Stimulated activated CD4-positive, alpha-beta T cell treated with anti-CD3 and anti-CD28 coated beads, Interleukin-2, amount 100 ng/mL, for 4 hours (primary cell): ENCODE data around the gene BTBD1.

Experiments used
- DNase-seq: peaks from one replicate; pipeline ENCODE4 v3.0.0-alpha.2; 2020; ENCODE audit warnings: low read depth

The BTBD1 gene

DNA sequence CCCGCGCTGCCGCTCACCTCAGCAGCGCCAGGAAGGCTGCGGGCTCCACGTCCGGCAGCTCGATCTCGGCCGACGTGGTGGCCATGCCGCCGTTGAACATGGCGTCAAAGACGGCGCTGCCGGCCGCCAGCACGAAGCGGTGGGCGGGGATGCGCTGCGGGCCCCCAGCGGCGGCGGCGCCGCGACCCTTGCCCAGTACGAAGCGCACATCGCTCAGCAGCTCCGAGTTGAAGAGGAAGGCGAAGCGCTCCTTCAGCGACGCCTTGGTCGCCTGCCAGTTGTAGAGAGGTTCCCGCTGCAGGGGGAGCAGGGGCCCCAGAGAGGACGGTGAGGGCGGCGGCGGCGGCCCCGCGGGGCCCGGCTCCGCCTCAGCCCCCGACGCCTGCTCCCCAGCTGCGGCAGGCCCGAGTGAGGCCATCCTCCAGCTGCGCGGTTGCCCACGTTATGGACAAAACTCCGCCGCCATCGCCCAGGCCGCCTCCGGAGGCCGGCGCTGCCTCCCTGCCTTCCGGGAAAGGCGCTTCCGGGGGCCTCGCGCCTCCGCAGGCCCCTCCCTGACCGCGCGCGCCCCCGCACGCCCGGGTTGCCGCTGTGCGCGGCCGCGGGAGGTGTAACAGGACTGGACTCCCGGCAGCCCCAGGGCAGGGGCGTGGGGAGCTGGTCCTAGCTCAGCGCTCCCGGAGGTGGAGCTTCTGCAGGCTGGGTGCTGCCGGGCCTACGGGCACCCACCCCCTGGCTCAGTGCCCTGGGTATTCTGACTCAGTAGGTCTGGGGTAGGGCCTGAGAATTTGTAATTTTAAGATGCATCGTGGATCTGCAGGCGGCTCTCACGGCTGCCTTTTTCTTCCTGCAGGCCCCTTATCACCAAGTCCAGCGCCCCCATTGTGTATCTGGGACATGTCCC, at the start of gene BTBD1:
Gene BTBD1, minus strand, starts transcription at position 519 of the 904 bp plus-strand sequence. Its CDS starts 101 bp downstream, at position 418.
- peak; percentile 83 for DNase-seq

DNA sequence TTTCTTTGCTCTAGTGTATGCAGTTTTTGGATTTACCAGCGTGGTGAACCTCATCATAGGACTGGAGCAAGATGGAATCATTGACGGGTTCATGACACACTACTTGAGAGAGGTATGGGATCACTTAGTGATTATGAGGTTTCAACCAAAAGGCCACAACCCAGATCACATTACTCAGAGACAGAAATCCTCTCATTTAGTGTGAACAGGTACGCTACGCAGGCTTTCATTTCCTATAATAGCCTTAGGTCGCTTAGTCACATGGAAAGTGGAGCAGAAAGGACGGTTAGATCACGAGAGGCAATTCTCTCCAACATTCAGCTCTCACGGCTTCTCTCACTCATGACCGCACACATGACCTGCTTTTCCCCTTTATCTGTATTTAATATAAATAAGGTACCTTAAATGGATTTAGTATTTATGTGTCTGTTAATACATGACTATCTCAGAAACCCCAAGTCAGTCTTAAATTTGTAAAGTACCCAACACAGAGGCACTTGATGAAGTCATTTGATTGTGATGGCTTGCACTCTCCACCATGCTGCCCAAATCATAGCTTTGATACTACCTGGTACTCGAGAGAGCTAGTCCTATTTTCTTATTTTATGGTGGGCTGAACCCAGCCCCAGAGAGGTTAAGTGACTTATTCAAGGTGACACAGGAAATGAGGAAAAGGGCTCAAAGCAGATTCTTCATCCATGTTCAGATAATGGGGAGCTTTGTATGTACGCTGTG, 48.9 kb upstream of the BTBD1 start:
- no peak for DNase-seq

DNA sequence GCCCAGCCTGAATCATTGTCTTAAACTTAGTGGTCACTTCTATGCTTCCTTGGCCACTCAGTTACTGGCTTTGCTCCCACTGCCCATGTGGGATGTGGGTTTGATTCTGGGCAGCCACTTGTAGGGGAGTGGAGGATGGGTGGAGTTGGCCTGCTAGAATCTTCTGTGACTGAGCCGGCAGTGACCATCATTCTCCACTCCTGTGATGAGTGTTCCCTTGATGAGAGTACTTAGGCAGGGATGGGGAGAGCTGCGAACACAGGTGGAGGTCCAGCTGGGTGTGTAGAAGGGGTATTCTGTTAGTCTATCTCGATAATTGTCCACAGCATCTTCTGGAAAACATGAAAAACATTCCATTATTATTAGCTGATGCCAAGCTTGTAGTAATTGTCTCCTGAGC, 48.4 kb upstream of the BTBD1 start:
- DNase-seq = no peak

DNA sequence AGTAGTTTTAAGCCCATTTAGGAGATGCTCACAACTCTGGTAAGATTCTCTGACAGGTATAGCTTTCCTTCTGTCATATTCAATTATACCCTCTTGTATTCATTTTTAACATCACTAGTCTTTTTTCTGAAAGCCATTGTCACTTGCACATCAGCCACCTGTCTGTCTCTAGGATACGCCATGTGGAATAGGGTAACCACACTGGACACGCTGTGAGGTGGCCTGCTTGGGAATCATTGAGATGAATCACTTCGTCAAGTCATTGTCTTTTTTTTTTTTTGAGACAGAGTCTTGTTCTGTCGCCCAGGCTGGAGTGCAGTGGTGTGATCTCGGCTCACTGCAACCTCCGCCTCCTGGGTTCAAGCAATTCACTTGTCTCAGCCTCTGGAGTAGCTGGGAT, 47.8 kb upstream of the BTBD1 start:
- no peak for DNase-seq

DNA sequence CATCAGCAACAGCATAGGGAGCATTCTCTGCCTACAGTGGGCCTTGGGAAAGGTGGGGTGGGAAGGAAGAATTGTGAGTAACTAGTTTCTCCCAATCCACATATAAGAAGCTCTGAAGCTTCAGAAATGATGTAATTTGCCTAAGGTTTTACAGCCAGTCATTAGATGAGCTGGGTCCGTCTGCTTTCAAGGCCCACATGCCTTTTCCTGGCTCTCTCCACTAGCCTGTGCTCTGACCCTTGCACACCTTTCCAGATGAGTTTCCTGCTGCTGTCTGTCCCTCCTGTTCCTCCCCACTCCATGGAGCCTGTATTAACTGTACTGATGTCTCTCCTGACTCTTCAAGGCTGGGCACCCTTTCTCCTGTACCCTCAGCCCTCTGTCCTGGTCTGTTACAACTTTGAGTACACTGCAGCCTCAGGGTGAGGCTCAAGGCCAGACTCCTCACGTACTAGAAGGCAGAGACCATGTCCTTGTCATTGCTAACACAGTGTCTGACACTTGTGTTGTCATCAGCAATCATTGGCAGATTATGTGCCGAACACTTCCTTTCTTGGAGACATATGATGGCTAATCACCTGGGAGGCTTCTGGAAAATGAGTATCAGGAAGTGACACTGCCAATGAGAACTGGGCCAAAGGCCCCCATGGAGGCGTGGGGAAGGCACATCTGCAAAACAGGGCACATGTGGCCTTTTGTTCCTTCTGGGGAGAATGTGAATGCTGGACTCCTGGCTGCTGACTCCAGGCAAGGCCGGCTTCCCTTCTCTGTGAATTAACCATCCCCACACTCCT, 47.0 kb upstream of the BTBD1 start:
- DNase-seq = no peak

DNA sequence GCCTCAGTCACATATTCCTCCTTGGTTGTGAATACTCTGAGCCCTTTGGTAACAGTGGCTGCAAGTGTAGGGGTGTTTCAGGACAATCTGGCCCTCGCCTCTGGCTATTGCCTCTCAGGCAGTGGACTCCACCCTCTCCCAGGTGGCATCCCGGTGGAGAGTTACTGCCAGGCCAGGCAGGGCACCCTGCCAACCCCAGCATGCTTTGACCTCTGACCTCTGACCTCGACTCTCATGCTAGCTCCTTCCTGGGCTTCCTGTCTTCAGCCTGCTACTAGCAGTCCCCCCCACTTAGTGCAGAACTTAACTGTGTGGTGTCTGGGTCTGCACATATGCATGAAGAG, 45.9 kb upstream of the BTBD1 start:
- DNase-seq = no peak

DNA sequence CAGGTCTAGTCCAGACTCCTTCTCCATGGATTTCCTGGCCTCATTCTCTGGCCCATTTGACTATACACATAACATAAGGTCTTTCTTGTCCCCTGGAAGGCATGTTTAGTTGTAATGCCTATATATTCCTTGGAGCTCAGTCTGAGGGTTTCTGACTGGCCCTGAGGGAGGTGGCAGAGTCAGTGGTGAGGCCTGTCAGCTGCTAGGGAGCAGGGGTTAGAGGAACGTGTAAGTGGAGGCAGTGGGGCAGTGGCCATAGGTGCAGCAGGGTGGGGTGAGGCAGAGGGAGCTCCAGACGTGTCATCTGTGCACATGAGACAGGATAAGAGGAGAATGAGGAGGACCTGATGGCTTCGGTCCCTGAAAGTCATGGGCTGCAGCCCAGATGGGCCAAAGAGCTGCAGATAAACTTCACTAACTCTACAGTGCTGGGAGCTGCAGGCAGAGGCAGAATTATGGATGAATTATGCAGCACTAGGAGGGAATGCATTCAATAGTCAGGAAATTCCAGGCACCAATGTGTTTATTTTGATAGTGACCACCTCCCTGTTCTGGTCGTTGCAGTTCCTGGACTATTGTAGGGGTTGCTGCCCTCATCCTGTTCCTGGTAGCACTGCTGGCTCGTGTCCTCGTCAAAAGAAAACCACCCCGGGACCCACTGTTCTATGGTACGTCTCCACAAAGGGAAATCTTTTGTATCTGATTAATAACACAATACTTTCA, 45.3 kb upstream of the BTBD1 start:
- DNase-seq = no peak

DNA sequence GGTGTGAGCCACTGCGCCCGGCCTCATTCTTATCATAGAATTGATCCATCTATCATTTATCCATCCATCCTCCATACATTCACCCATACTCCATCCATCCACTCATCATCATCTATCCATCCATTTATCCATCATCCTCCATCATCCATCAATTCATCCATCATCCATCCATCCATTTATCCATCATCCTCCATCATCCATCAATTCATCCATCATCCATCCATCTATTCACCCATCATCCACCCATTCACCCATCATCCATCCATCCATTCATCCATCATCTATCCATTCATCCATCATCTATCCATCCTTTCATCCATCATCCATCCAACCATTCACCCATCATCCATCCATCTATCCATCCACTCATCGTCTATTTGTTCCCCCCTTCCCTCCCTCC, 44.1 kb upstream of the BTBD1 start:
- DNase-seq = no peak

DNA sequence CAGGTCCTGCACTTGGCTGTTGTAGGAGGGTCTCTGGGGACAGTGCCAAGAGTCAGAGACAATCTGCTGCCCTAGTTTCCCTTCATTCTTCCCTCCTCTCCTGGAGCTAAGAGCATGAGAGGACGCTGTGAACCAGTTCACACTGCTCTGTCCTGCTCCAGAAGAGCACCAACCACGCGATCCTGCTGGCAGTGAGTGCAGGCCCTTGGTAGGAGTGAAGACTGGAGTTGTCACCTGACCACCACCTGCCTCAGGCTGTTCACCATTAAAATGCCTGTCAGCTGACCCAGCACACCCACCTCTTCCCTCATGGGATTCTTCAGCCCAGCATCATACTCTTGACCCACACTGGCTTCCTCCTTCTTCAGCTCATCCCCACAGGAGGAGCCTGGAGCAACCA, 43.3 kb upstream of the BTBD1 start:
- no peak for DNase-seq

DNA sequence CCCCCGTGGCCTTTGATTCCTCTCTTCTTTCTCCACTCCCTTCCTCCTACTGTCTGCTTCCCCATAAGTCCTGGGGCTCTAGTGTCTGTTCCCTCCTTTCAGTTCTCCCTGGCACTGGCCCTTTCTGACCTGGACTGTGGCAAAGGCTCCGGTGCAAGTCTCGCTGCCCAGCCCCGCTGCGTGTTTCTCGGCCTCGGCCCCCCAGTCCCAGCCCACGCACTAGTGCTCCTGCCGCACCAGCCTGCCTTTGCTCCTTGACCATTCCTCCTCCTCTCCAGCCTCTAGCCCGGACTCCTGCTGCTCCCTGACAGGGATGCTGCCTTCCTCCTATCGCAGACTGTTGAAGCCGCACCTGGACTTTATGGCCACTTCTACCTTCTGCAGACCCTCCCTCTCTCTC, 42.5 kb upstream of the BTBD1 start:
- DNase-seq = no peak

DNA sequence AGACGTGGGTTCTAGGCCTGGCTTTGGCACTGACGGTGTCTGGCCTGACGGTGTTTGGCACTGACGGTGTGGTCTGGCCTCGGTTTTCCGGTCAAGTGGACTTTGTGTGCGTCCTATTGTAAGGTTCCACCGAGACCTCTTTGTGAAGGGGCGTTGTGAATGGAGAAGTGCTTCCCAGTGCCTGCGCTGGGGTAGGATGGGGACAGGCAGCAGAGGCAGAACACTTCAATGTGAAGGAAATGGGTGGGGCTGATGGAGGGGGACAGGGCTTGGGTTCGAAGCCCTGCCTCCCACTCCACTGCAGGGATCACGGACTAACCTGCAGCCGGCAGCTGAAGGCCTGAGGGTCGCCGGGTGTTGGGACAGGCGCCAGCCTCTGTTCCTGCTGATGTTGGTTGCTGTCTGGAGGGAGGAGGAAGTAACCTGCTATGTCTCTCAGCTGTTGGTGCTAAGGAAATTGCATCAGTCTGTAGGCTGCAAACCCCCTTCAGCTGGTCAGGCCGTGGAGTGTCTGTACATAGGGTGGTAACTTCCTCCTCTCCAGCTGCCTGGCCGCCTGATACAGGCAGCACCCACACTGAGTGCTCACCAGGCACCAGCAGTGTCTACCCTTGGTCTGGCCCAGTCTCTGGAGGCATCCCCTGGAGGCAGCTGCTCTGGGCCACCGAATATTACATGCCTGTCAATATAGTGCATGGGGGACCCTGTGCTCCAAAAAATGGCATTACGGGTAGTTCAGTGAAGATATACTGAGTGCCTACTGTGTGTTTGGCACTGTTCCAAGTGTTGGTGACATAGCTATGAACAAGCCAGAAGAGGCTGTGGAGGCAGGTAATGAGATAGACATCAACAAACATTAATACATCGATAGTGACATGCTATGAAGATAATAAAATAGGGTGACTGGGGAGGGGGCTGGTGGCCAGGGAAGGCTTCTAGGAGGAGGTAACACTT, 41.5 kb upstream of the BTBD1 start:
- DNase-seq = no peak

DNA sequence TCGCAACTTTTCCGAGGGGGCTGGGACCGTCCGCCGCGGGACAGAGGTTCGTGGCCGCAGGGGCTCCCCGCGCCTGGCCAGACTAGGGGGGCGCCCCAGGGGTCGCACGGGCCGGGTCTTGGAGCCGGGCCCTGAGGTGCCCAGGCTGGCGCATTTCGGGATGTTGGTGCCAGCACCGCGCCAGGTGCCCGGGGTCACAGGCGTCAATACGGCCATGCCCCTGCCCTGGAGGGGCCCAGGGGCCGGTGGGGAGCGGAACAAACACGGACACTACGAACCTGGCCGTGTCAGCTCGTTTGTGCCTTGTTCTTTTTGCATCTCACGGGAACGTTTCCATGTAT, 40.8 kb upstream of the BTBD1 start:
- no peak for DNase-seq

DNA sequence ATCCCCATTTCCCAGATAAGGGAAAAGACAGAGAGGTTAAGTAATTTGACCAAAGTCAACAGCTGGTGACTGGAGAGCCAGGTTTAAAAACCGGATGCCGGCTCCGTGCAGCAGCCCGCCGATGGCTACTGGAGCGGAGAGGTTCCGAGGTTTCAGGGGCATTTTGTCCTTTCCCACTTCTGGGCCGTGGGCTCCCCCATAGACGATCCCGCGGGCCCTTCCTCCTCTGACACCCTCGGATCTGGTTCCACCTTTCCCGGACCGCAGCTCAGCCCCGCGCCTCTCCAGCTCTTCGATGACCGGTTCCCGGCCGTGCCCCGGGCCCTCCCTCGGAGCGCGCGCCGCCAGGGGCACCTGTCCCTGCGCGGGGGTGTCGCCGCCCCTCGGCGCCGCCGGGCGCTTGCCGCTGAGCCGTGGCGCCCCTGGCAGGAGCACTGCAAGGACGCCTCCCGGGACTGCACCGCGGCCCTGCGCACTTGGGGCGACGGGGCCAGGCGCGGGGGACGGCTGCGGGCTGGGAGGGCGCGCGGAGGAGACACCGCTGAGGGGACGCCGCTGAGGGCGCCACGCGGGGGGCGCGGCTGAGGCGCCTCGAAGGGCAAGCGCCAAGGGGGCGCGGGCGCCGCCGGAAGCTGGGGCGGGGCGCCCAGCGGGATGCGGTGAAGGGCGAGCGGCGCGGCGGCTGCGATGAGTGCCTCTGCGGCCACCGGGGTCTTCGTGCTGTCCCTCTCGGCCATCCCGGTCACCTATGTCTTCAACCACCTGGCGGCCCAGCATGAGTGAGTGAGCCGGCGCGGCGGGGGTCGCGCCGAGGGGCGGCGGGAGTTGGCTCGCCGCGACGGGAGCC, 40.2 kb upstream of the BTBD1 start, which contains the start of gene TM6SF1:
Gene TM6SF1, plus strand, starts transcription at position 652 of the 847 bp plus-strand sequence. Its CDS starts 36 bp downstream, at position 688.
- no peak for DNase-seq

DNA sequence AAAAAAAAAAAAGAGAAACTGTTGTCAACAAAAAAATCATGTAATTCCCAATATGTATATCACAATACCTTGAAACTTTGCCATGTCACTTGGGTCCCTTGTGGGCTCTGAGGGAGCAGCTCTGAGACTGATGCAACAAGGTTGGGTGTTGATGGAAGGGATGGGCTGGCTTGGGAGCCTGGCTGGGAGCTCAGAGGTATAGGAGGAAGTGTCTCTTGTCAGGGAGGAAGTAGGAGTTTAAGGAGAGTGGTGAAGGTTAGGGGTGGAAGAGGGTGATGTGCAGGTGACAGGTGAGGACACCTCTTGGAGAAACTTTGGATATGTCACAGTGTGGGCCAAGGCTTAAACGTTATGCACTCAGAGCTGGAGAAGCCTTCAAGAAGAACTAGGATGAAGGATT, 38.4 kb upstream of the BTBD1 start:
- DNase-seq = no peak

DNA sequence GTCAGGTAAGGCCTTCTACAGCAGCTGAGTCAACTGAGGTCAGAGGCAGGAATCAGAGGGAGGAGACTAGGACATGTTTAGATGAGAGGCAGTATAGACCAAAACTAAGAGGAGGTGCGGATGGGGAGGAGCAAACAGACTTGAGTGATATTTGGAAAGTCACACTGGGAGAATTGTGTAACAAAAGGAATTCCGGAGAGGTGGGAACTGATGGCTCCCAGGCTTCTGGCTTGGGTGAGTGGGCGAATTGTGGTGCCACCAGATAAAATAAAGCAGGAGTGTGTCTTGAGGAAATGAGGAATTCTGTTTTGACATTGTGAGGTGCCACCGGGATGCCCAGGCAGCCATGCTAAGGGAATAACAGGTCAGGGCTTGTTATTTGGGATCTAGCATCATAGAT, 37.1 kb upstream of the BTBD1 start:
- no peak for DNase-seq

DNA sequence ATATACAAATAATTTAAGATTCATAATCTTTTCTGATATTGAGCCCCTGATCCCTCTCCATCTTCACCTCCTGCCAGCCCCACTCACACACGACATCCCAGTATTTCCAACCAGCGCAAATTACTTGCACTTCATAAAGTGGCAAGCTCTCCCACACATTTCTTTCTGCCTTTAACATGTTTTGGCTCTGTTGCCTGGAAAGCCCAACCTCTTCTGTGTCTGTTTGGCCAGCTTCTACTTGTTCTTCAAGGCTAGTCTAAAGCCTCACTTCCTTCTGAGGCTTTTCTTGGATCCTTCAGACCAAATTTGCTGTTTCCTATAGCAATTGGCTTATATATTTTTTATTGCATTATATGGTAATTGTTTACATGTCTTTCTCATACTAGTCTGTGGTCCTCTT, 35.3 kb upstream of the BTBD1 start:
- DNase-seq = no peak

DNA sequence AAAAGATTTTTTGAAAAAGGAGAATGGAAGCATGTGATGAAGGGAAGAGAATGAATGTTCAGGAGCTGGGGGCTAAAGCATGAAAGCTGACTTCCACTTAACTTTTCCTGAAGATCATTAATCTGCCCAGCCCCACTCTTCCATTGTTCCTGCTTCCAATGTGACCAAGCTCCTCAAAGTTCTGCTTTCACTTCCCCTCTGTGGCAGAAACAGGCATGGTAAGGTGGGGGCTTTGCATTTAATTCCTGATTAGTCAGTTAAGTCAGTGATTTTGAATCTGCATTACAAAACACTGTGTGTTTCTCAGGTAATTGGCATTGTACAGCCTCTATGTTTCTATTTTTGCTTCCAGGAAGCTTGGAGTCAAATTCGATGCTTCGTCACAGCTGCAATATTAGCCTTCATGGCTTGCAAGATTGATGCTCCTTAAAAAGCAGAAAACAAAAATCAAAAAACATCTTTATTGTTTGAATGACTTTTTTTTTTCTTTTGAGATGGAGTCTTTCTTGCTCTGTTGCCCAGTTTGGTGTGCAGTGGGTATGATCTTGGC, 33.1 kb upstream of the BTBD1 start:
- no peak for DNase-seq

DNA sequence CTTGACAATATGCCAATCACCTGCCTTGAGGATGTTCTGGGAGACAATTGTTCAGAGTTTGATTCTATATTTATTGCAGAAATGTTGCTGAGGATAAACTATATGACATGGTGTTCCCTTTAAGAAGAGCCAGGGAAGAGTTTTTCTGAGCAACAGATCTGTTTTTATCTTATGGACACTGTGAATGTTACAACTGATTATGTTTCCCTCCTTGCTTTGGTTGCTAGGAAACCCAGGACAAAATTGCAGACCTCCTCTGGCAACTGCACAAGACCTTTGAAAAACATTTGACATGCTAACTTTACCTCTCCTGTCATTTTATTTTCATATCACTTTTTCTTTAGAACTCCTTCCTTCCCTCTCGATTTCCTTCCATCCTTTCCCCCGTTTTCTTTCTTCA, 32.2 kb upstream of the BTBD1 start:
- DNase-seq = no peak

DNA sequence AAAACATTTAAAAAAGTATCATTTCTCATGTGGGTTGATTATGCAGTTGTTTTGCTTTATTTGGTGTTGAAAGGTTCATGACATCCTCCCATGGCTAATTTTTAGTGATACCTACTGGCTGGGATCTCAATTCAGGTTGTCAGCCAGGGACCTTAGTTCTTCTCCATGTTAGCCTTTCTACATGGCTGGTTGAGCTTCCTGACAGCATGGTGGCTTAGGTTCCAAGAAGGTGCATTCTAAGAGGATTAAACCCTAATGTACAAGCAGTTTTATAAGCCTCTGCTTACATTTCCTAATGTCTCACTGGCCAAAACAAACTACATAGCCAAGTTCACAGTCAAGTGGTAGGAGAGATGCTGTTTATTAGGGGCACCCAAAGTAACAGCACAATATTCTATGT, 31.0 kb upstream of the BTBD1 start:
- DNase-seq = no peak

DNA sequence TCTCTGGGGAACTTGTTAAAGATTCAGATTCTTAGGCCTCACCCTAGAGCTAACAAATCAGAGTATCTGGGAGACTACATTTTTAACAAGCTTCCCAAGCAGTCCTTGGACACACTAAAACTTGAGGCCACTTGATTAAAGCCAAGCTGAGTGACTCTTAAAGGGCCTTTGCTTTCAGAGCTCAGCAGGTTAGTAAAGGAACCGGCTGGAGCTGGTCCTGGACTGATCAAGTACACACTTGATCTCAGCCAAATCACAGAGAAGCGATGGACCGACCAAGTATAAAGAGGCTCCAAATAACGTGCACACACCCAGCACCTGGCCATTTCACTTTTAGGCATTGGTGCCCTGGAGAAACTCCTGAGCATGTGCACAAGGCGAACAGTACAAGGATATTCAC, 27.5 kb upstream of the BTBD1 start:
- no peak for DNase-seq
